Endothelial cell of umbilical vein (primary cell): ENCODE measurements around the gene XXYLT1. TPM values are rescaled to one million over a fixed set of nuclear protein-coding genes. Genes with fewer than 3 reads are reported as not detected.
"Not testable (repeated sequence)": the region's sequence is repeated elsewhere in the genome, so short reads cannot be mapped to it uniquely, and the experiment has no call there.

Source experiments
- BruUV-seq: library from RNA; stranded (reverse); fragments of 400-500 nt; replicated peaks from 2 replicates; lab custom pipeline; 2021; lab: Mats Ljungman, UMichigan
- CTCF ChIA-PET: fragments of 300-600, 350-600 bp; sonication (Branson Sonifier 250); formaldehyde crosslinking; loops from one replicate; lab custom pipeline; 2021; ENCODE audit warnings: antibody characterized with exemption, inconsistent platforms; lab: Charles Lee
- POLR2A ChIA-PET: fragments of 300-600, 350-600 bp; sonication (Branson Sonifier 250); formaldehyde crosslinking; loops from one replicate; lab custom pipeline; 2021; ENCODE audit warnings: antibody characterized with exemption, inconsistent platforms; lab: Charles Lee
- DNase-seq: peaks from one replicate; pipeline ENCODE4 v3.0.0-alpha.2; 2011; ENCODE audit warnings: low read depth, low spot score
- FAIRE-seq: peaks from 2 replicates; lab custom pipeline; 2011; peaks lifted over from hg19 to GRCh38; lab: Jason Lieb, UNC
- H2AFZ ChIP-seq: 2 replicates; pipeline ENCODE4 v1.6.0; 2012; ENCODE audit warnings: low read depth, low read length, control low read depth, inconsistent platforms
- H3K27ac ChIP-seq: 2 replicates; pipeline ENCODE4 v1.5.1; 2011; ENCODE audit warnings: low read depth, mild to moderate bottlenecking, control low read depth, low read length, moderate library complexity; ENCODE audit not compliant: insufficient read depth
- H3K27me3 ChIP-seq, 2 experiments: 2 replicates each; pipeline versions ENCODE4 v1.6.0 to v1.6.1; 2011; ENCODE audit warnings: low read length in 2 of 2, mixed read lengths in 1 of 2; ENCODE audit not compliant: control insufficient read depth in 2 of 2, insufficient read depth in 2 of 2
- H3K36me3 ChIP-seq, 2 experiments: 2 replicates in 1 of 2; 3 replicates in 1 of 2; pipeline ENCODE4 v1.5.1; 2011; ENCODE audit warnings: low read length in 2 of 2, mild to moderate bottlenecking in 1 of 2, moderate library complexity in 1 of 2; ENCODE audit not compliant: control insufficient read depth in 2 of 2, insufficient read depth in 2 of 2; ENCODE audit errors: extremely low read depth in 1 of 2
- H3K4me1 ChIP-seq: 3 replicates; pipeline ENCODE4 v1.5.1; 2011; ENCODE audit warnings: mild to moderate bottlenecking, low read length; ENCODE audit not compliant: control insufficient read depth, insufficient read depth; ENCODE audit errors: extremely low read depth
- H3K4me2 ChIP-seq: 2 replicates; pipeline ENCODE4 v1.6.1; 2011; ENCODE audit warnings: low read length, control low read depth, mixed read lengths; ENCODE audit not compliant: insufficient read depth
- H3K4me3 ChIP-seq, 3 experiments: fragments of 200-600 bp in 1 of 3; sonication (generic), shearing (Covaris generic) in 1 of 3; replicated peaks in 1 of 3; 2 replicates each; pipeline ENCODE4 v1.5.1; 2011 to 2016; ENCODE audit warnings: control low read depth in 3 of 3, low read length in 3 of 3, mild to moderate bottlenecking in 2 of 3, inconsistent platforms in 1 of 3, low read depth in 1 of 3, moderate library complexity in 1 of 3; ENCODE audit not compliant: insufficient read depth in 1 of 3
- H3K79me2 ChIP-seq: 2 replicates; pipeline ENCODE4 v1.6.0; 2012; ENCODE audit warnings: low read length, inconsistent platforms; ENCODE audit not compliant: control insufficient read depth, insufficient read depth
- H3K9ac ChIP-seq: replicated peaks from 2 replicates; pipeline ENCODE3; 2011; ENCODE audit warnings: low read length, control low read depth; ENCODE audit not compliant: insufficient read depth; ENCODE audit errors: extremely low read depth
- H3K9me1 ChIP-seq: replicated peaks from 3 replicates; pipeline ENCODE4 v1.6.0; 2011; ENCODE audit warnings: mild to moderate bottlenecking, low read length; ENCODE audit not compliant: control insufficient read depth, insufficient read depth; ENCODE audit errors: extremely low read depth
- H3K9me3 ChIP-seq: replicated peaks from 2 replicates; pipeline ENCODE4 v1.5.1; 2012; ENCODE audit warnings: low read length, inconsistent platforms; ENCODE audit not compliant: control insufficient read depth, insufficient read depth
- H4K20me1 ChIP-seq: replicated peaks from 2 replicates; pipeline ENCODE3; 2011; ENCODE audit warnings: mild to moderate bottlenecking, low read length; ENCODE audit not compliant: control insufficient read depth, insufficient read depth; ENCODE audit errors: extremely low read depth
- EZH2 ChIP-seq: IDR thresholded peaks from 2 replicates; pipeline ENCODE4 v1.6.1; 2012; ENCODE audit warnings: borderline replicate concordance, low read depth, mild to moderate bottlenecking, moderate library complexity, low read length, inconsistent platforms; ENCODE audit not compliant: severe bottlenecking
- FOS ChIP-seq: IDR thresholded peaks from 2 replicates; pipeline ENCODE4 v1.6.1; 2011; ENCODE audit warnings: mild to moderate bottlenecking, low read length, moderate library complexity, borderline replicate concordance; ENCODE audit not compliant: insufficient read depth
- GATA2 ChIP-seq: IDR thresholded peaks from 2 replicates; pipeline ENCODE4 v1.7.0; 2011; ENCODE audit warnings: low read depth, mild to moderate bottlenecking, moderate library complexity, mixed read lengths, low read length; ENCODE audit not compliant: insufficient read length, insufficient read depth
- JUN ChIP-seq: IDR thresholded peaks from 2 replicates; pipeline ENCODE4 v1.6.1; 2011; ENCODE audit warnings: borderline replicate concordance, low read depth; ENCODE audit not compliant: insufficient read length, insufficient read depth
- MYC ChIP-seq: IDR thresholded peaks from one replicate; pipeline ENCODE4 v1.6.1; 2011; ENCODE audit warnings: mild to moderate bottlenecking, low read depth, low read length
- POLR2A ChIP-seq: IDR thresholded peaks from 2 replicates; pipeline ENCODE4 v1.6.1; 2012; ENCODE audit warnings: low read depth, mild to moderate bottlenecking, control low read depth, low read length
- POLR2AphosphoS5 ChIP-seq: IDR thresholded peaks from 2 replicates; pipeline ENCODE4 v1.6.1; 2012; ENCODE audit warnings: low read depth, mild to moderate bottlenecking, control low read depth, low read length, moderate library complexity; ENCODE audit not compliant: insufficient read depth
- dilution Hi-C: fragments of 300-500 bp; cut with MboI; formaldehyde crosslinking; loops from one replicate; pipeline ENCODE4 v1.15.0; 2019; ENCODE audit warnings: low sequenced_read_pairs; ENCODE audit not compliant: extremely low pct_ligation_motif_present
- intact Hi-C: fragments of 100-400 bp; cut with micrococcal nuclease; formaldehyde crosslinking; loops from one replicate; pipeline ENCODE4 v1.10.0; 2022
- polyA plus RNA-seq, 4 experiments: library from polyadenylated mRNA; depleted of rRNA in 3 of 4; stranded (reverse) in 3 of 4; unstranded in 1 of 4; fragments of >200 nt; gene quantifications; 2 replicates each; pipeline versions ENCODE4 v1.2.1 to v1.2.3, GENCODE V29; 2011 to 2012; ENCODE audit warnings: missing spikeins in 1 of 4
- total RNA-seq: library from RNA; stranded (reverse); gene quantifications from 2 replicates; pipeline ENCODE4 v1.2.3, GENCODE V29; 2021
- TF ChIP-seq, protein P1 (sequence below): IDR thresholded peaks from 2 replicates; pipeline ENCODE4 v1.6.1; 2011; ENCODE audit not compliant: insufficient read depth, insufficient read length
- TF ChIP-seq, protein P2 (sequence below), 2 donors: IDR thresholded peaks; 1 replicate in 1 of 2; 2 replicates in 1 of 2; pipeline ENCODE4 v1.5.1; 2011; ENCODE audit warnings: low read length in 2 of 2, mild to moderate bottlenecking in 2 of 2, moderate library complexity in 2 of 2, control low read depth in 1 of 2, inconsistent platforms in 1 of 2, low read depth in 1 of 2; ENCODE audit not compliant: insufficient read depth in 1 of 2; ENCODE audit errors: extremely low read depth in 1 of 2

The XXYLT1 gene
- total and polyA plus RNA-seq, 2 donors (not counting 3 experiments of a cell fraction or from before 2014, with no cell fraction given): 54.4 to 78.1 TPM

DNA sequence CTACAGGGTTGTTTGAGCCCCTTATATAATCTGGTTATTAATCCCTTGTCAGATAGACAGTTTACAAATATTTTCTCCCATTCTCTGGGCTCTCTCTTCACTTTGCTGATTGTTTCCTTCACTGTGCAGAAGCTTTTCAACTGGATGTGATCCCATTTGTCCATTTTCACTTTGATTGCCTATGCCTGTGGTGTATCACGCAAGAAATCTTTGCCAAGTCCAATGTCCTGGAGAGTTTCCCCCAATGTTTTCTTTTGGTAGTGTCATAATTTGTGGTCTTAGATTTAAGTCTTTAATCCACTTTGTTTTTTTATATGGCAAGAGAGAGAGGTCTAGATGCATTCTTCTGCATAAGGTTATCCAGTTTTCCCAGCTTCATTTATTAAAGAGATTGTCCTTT is 40.7 kb downstream of the XXYLT1 start:
- intact Hi-C loops (no loop called here), dilution Hi-C loops (no loop called here)
- no peak overlapping the region for H3K27ac ChIP-seq
- DNase-seq (no peak), FAIRE-seq (no peak)
- no peaks in the 10 kb centered on the region for H3K9me1 ChIP-seq
- TF ChIP-seq GATA2 (no peak), POLR2A (no peak), MYC (no peak), EZH2 (no peak), POLR2AphosphoS5 (no peak), FOS (no peak), JUN (no peak)
- TF ChIP-seq, protein P1, sequence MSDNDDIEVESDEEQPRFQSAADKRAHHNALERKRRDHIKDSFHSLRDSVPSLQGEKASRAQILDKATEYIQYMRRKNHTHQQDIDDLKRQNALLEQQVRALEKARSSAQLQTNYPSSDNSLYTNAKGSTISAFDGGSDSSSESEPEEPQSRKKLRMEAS: no peak
- TF ChIP-seq, protein P2, sequence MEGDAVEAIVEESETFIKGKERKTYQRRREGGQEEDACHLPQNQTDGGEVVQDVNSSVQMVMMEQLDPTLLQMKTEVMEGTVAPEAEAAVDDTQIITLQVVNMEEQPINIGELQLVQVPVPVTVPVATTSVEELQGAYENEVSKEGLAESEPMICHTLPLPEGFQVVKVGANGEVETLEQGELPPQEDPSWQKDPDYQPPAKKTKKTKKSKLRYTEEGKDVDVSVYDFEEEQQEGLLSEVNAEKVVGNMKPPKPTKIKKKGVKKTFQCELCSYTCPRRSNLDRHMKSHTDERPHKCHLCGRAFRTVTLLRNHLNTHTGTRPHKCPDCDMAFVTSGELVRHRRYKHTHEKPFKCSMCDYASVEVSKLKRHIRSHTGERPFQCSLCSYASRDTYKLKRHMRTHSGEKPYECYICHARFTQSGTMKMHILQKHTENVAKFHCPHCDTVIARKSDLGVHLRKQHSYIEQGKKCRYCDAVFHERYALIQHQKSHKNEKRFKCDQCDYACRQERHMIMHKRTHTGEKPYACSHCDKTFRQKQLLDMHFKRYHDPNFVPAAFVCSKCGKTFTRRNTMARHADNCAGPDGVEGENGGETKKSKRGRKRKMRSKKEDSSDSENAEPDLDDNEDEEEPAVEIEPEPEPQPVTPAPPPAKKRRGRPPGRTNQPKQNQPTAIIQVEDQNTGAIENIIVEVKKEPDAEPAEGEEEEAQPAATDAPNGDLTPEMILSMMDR (IDR thresholded peaks at IDR 0.05; ENCODE audit: extremely low read depth in 1 of 2, insufficient read depth in 1 of 2, low read depth in 1 of 2, low read length in 2 of 2): no peak
- ChIA-PET CTCF (interaction anchor here (0.9 kb wide), 1 partner anchor 35 kb away, joined by 3 read pairs; no protein-coding TSS in a partner anchor), POLR2A (no interaction called here)
- no peaks in the 10 kb centered on the region for H3K9me3 ChIP-seq
- no peak overlapping the region for H3K4me3 ChIP-seq
- H3K27me3 ChIP-seq: no peaks in the 10 kb centered on the region
- peaks cover 0 to 2% of the 10 kb centered on the region in 2 experiments for H3K36me3 ChIP-seq
- BruUV-seq: no TSS peak
- no peak overlapping the region for H3K4me2 ChIP-seq
- H2AFZ ChIP-seq: no peak overlapping the region
- H3K79me2 ChIP-seq: no peaks in the 10 kb centered on the region
- H3K4me1 ChIP-seq: no peaks in the 10 kb centered on the region
- H3K9ac ChIP-seq: no peak overlapping the region
- no peaks in the 10 kb centered on the region for H4K20me1 ChIP-seq

DNA sequence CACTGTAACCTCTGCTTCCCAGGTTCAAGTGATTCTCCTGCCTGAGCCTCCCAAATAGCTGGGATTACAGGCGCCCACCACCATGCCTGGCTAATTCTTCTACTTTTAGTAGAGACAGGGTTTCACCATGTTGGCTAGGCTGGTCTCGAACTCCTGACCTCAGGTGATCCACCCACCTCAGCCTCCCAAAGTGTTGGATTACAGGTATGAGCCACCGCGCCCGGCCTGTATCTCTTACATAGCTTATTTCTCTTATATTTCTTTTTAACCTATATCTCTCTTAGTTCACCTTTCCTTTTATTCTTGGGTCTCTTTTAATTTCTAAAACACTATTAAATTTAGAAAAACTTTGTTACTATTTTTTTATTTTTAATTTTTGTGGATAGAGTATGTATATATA is 42.1 kb downstream of the XXYLT1 start:
- H3K9ac ChIP-seq, DNase-seq, H3K4me2 ChIP-seq, H3K36me3 ChIP-seq, H3K4me3 ChIP-seq, H3K27me3 ChIP-seq, H3K9me1 ChIP-seq, H3K27ac ChIP-seq, dilution Hi-C loops, CTCF ChIA-PET, H3K79me2 ChIP-seq, FAIRE-seq, BruUV-seq, intact Hi-C loops, H2AFZ ChIP-seq, H4K20me1 ChIP-seq, POLR2A ChIA-PET, H3K9me3 ChIP-seq: not testable (repeated sequence)
- peaks cover 10% of the 10 kb centered on the region for H3K4me1 ChIP-seq
